Naive thymus-derived CD8-positive, alpha-beta T cell (primary cell): ENCODE data around the gene UGT1A7. TPM values are rescaled to one million over a fixed set of nuclear protein-coding genes. Genes with fewer than 3 reads are reported as not detected.
A peak's percentile ranks its signal among the peaks of the same experiment; 100 is the strongest.
"Not testable (repeated sequence)": the region's sequence is repeated elsewhere in the genome, so short reads cannot be mapped to it uniquely, and the experiment has no call there.

Experiments used
- ATAC-seq, 2 donors: fragments of 150-1000 bp; cut with Tn5 transposase in 1 of 2; sonication (Bioruptor Pico), chemical (Tn5 transposase) in 1 of 2; 1 replicate in 1 of 2; 2 replicates in 1 of 2; pipeline ENCODE4 v1.10.0; 2021; ENCODE audit warnings: mild to moderate bottlenecking in 2 of 2, moderate library complexity in 2 of 2
- POLR2A ChIA-PET: fragments of 350-600 bp; sonication (Branson Sonifier 250); formaldehyde crosslinking; loops from one replicate; lab custom pipeline; 2021; ENCODE audit warnings: antibody characterized with exemption; lab: Charles Lee
- DNase-seq, 10 donors: peaks; one replicate each; pipeline versions ENCODE4 v3.0.0 to v3.0.0-alpha.2; 2020 to 2022
- H3K27ac Mint-ChIP-seq, 10 donors: one replicate each; pipeline ENCODE4 v1.8.0; 2020 to 2022; ENCODE audit warnings: mild to moderate bottlenecking in 10 of 10, mixed read lengths in 10 of 10, moderate library complexity in 4 of 10, inconsistent platforms in 1 of 10
- H3K27me3 Mint-ChIP-seq, 5 donors: one replicate each; pipeline ENCODE4 v1.8.0; 2021 to 2022; ENCODE audit warnings: mixed read lengths in 5 of 5
- H3K36me3 Mint-ChIP-seq, 3 donors: one replicate each; pipeline ENCODE4 v1.8.0; 2020 to 2022; ENCODE audit warnings: mixed read lengths in 3 of 3, mild to moderate bottlenecking in 2 of 3, inconsistent platforms in 1 of 3
- H3K4me1 Mint-ChIP-seq, 4 donors: one replicate each; pipeline ENCODE4 v1.8.0; 2021 to 2022; ENCODE audit warnings: mixed read lengths in 4 of 4
- H3K4me3 Mint-ChIP-seq, 10 donors: one replicate each; pipeline ENCODE4 v1.8.0; 2020 to 2022; ENCODE audit warnings: mild to moderate bottlenecking in 10 of 10, mixed read lengths in 10 of 10, moderate library complexity in 6 of 10, inconsistent platforms in 1 of 10
- H3K9me3 Mint-ChIP-seq, 9 donors: one replicate each; pipeline ENCODE4 v1.8.0; 2020 to 2022; ENCODE audit warnings: mixed read lengths in 9 of 9, mild to moderate bottlenecking in 3 of 9, inconsistent platforms in 1 of 9, moderate library complexity in 1 of 9
- polyA plus RNA-seq, 3 donors: library from polyadenylated mRNA; unstranded; fragments of 300-500 nt; fragmentation: Illumina TruSeq; gene quantifications; one replicate each; pipeline ENCODE4 v1.2.3, GENCODE V29; 2021
- total RNA-seq, 8 experiments: library from RNA in 2 of 8; stranded (reverse) in 2 of 8; gene quantifications; one replicate each; pipeline ENCODE4 v1.2.3 and lab custom pipeline; 2021 to 2026

UGT1A7 gene
- total RNA-seq (not detected), polyA plus RNA-seq (not detected), total RNA-seq (lab: John Stamatoyannopoulos, UW) (0 to 0.09 (median 0) reads per million in 6 experiments)

DNA sequence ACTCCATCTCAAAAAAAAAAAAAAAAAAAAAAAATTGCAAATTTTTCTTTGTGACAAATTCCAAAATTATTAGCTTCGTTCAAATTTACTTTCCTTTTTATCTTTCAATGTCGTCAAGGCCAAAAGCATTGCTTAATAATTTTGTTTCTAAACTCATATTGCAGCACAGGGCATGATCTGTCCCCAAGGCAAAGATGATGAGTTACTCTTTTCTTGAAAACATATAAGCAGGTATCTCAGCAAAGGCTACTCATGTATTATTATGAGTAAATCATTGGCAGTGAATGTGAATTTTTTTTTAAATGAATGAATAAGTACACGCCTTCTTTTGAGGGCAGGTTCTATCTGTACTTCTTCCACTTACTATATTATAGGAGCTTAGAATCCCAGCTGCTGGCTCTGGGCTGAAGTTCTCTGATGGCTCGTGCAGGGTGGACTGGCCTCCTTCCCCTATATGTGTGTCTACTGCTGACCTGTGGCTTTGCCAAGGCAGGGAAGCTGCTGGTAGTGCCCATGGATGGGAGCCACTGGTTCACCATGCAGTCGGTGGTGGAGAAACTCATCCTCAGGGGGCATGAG lies at the start of gene UGT1A7:
Gene UGT1A7, plus strand, starts transcription at position 381 of the 579 bp plus-strand sequence. Its CDS starts 37 bp downstream, at position 418.
- no peak for ATAC-seq
- Mint-ChIP-seq H3K9me3 (peaks cover 0 to 2% (median 0%) of the 10 kb centered on the region in 9 donors), H3K4me3 (no peak within 1 kb of the TSS), H3K36me3 (no peaks in the 10 kb centered on the region), H3K4me1 (peaks cover 0 to 5% (median 0%) of the 10 kb centered on the region in 4 donors), H3K27ac (no peak within 1 kb of the TSS), H3K27me3 (peaks cover 6 to 15% (median 10%) of the 10 kb centered on the region in 5 donors)
- POLR2A ChIA-PET = no interaction called here
- DNase-seq = no peak

DNA sequence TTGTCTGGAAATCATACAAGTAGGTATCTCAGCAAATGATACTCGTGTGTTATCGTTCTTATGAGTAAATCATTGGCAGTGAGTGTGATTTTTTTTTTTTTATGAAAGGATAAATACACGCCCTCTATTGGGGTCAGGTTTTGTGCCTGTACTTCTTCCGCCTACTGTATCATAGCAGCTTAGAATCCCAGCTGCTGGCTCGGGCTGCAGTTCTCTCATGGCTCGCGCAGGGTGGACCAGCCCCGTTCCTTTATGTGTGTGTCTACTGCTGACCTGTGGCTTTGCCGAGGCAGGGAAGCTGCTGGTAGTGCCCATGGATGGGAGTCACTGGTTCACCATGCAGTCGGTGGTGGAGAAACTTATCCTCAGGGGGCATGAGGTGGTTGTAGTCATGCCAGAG lies 45.4 kb upstream of the UGT1A7 start, which contains the start of gene UGT1A10:
Gene UGT1A10, plus strand, starts transcription at position 143 of the 400 bp plus-strand sequence. Its CDS starts 75 bp downstream, at position 218.
- POLR2A ChIA-PET, H3K36me3 Mint-ChIP-seq, DNase-seq, H3K9me3 Mint-ChIP-seq, ATAC-seq, H3K4me3 Mint-ChIP-seq: not testable (repeated sequence)
- Mint-ChIP-seq H3K4me1 (peaks cover 0 to 21% (median 10%) of the 10 kb centered on the region in 4 donors), H3K27me3 (peaks cover 10 to 40% (median 28%) of the 10 kb centered on the region in 5 donors), H3K27ac (peak within 1 kb of the TSS in 1 of 10 donors; percentile 53)

DNA sequence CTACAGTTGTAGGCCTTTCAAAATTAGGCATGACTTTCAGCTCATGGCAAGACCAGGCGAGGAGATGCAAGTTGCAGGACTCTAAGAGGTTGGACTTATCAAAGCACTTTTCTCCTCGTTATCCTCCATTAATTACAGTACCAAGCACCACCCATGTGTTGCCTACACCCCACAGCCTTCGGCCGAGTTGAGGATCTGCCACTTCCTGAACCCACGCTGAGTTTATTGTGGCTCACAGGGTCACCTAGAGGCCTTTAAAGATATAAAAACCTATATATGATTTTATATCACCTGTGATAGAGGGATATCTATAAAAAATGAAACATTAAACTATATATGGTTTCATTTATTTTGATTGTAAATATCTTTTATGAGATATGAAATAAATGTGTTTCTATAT lies 42.9 kb upstream of the UGT1A7 start:
- DNase-seq = no peak
- POLR2A ChIA-PET = no interaction called here
- H3K9me3 Mint-ChIP-seq = peaks cover 0 to 8% (median 5%) of the 10 kb centered on the region in 9 donors
- peaks cover 0 to 21% (median 10%) of the 10 kb centered on the region in 4 donors for H3K4me1 Mint-ChIP-seq
- H3K4me3 Mint-ChIP-seq = no peak overlapping the region
- no peak overlapping the region for H3K27ac Mint-ChIP-seq
- no peak for ATAC-seq
- H3K27me3 Mint-ChIP-seq = peaks cover 8 to 30% (median 23%) of the 10 kb centered on the region in 5 donors
- H3K36me3 Mint-ChIP-seq = peaks cover 0 to 3% (median 0%) of the 10 kb centered on the region in 3 donors

DNA sequence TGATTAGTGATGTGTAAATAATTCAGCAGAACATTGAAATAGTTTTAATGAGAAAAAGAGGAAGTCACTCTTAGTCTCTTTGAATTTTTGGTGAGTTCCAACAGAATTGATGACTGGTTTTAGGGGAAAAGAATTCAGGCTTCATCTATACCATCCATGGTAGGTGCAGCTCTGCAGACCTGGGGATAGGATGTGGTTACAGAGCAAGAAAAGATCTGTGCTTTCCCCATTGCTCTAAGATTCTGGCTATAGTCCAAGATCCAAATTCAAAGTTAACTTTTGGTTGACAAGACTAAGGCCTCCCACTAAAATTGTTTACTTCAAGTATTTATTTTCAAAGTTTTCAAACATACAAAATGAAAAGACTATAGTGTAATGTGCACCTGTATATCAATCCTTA lies 41.8 kb upstream of the UGT1A7 start:
- ATAC-seq (peak; percentile 44 to 75), DNase-seq (peak in 4 of 10 donors; percentile 2 to 42 (median 24))
- Mint-ChIP-seq H3K4me1 (peaks cover 0 to 21% (median 10%) of the 10 kb centered on the region in 4 donors), H3K9me3 (peaks cover 0 to 10% (median 6%) of the 10 kb centered on the region in 9 donors), H3K27me3 (peaks cover 8 to 25% (median 20%) of the 10 kb centered on the region in 5 donors), H3K27ac (no peak overlapping the region), H3K36me3 (peaks cover 2 to 3% (median 3%) of the 10 kb centered on the region in 3 donors), H3K4me3 (no peak overlapping the region)
- POLR2A ChIA-PET = no interaction called here

DNA sequence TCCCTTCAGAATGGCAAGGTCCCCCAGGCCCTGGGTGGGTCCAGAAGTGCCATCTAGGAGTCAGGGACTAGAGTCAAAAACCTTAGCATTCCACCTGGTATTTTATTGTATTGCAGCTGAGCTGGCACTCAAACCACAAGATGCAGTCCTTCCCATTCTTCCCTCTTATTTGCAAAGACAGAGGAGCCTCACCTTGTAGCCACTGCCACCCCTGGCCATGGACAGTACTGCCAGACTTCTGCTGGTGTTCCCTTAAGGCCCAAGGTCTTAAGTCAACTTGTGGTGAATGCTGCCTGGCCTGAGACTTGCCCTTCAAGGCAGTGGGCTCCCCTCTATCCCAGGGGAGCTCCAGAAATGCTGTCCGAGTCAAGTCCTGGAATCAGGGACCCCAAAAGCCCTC lies 38.6 kb upstream of the UGT1A7 start:
- DNase-seq = no peak
- ATAC-seq = no peak
- Mint-ChIP-seq H3K27me3 (peaks cover 3 to 19% (median 8%) of the 10 kb centered on the region in 5 donors), H3K4me1 (peaks cover 0 to 21% (median 10%) of the 10 kb centered on the region in 4 donors), H3K36me3 (peaks cover 0 to 29% (median 16%) of the 10 kb centered on the region in 3 donors), H3K9me3 (peaks cover 0 to 39% (median 24%) of the 10 kb centered on the region in 9 donors), H3K4me3 (no peak overlapping the region), H3K27ac (no peak overlapping the region)
- POLR2A ChIA-PET = no interaction called here

DNA sequence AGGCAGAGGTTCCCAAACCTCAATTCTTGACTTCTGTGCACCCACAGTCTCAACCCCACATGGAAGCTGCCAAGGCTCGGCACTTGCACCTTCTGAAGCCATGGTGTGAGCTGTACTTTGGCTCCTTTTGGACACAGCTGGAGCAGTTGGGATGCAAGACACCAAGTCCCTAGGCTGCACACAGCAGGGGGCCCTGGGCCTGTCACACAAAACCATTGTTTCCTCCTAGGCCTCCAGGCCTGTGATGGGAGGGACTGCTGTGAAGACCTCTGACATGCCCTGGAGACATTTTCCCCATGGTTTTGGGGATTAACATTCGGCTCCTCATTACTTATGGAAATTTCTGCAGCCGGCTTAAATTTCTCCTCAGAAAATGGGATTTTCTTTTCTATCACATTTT lies 35.7 kb upstream of the UGT1A7 start:
- H3K27ac Mint-ChIP-seq, DNase-seq, ATAC-seq, H3K4me1 Mint-ChIP-seq, POLR2A ChIA-PET, H3K4me3 Mint-ChIP-seq: not testable (repeated sequence)
- peaks cover 0 to 29% (median 16%) of the 10 kb centered on the region in 3 donors for H3K36me3 Mint-ChIP-seq
- H3K9me3 Mint-ChIP-seq = peaks cover 0 to 39% (median 24%) of the 10 kb centered on the region in 9 donors
- peaks cover 3 to 27% (median 8%) of the 10 kb centered on the region in 5 donors for H3K27me3 Mint-ChIP-seq

DNA sequence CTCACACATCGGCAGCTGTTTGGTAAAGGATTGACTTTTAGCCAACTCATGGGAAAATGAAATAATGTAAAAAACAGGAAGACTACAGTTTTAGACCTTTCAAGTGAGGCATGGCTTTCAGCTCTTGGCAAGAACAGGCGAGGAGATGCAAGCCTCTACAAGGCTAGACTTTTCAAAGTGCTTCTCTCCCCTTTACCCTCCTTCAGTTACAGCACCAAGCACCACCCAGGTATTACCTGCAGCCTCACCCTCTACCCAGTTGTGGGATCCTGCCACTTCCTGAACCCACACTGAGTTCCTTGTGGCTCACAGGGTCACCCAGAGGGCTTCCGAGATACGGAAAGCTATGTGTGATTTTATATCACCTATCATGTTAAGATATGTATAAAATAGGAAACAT lies 30.7 kb upstream of the UGT1A7 start:
- Mint-ChIP-seq H3K27me3 (peaks cover 5 to 36% (median 6%) of the 10 kb centered on the region in 5 donors), H3K27ac (no peak overlapping the region), H3K4me1 (peaks cover 0 to 5% (median 0%) of the 10 kb centered on the region in 4 donors), H3K4me3 (no peak overlapping the region), H3K9me3 (peaks cover 0 to 19% (median 15%) of the 10 kb centered on the region in 9 donors), H3K36me3 (peaks cover 0 to 17% (median 10%) of the 10 kb centered on the region in 3 donors)
- DNase-seq (no peak), ATAC-seq (no peak)
- POLR2A ChIA-PET = no interaction called here

DNA sequence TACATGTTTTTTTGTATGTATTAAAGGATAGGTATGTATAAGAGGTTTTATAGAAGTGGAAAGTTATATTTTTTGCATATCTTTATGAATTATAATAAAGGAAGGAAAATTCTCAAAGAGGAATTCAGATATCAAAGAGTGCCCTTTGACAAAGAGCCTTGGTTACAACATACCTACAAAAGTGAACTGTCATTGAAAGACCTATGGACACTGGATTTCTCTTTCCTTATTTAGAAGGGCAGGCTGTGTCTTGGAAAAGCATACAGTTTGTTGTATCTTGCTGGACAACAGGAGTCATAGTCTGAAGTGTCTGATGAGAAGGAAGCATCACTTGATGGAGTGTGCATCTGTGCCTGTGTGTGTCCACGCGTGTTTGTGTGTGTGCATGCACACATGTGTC lies 30.3 kb upstream of the UGT1A7 start:
- POLR2A ChIA-PET = no interaction called here

DNA sequence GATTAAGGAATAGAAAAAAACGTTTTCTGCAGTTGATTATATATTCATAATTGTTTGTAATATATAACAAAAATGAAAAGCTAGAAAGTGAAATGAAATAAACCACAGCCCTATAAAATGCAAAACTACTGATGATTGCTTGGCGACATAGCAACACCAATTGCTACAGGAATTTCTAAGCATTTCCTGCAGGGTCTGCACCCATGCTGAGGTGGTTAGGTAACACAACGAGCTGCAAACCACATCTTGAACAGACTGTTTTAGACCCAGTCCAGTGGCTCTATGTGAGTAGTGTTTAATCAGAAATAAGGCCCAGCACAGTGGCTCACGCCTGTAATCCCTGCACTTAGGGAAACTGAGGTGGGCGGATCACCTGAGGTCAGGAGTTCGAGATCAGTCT lies 27.2 kb upstream of the UGT1A7 start:
- DNase-seq = no peak
- Mint-ChIP-seq H3K4me1 (peaks cover 0 to 5% (median 0%) of the 10 kb centered on the region in 4 donors), H3K36me3 (no peaks in the 10 kb centered on the region), H3K27ac (peak overlapping the region in 1 of 10 donors; percentile 33), H3K4me3 (no peak overlapping the region), H3K9me3 (no peaks in the 10 kb centered on the region), H3K27me3 (peaks cover 0 to 27% (median 3%) of the 10 kb centered on the region in 5 donors)
- ATAC-seq = no peak
- POLR2A ChIA-PET = no interaction called here

More for the DNA sequence above, 30.3 kb upstream of the UGT1A7 start:
- ATAC-seq (no peak), DNase-seq (no peak)
- H3K27me3 Mint-ChIP-seq = peaks cover 4 to 33% (median 6%) of the 10 kb centered on the region in 5 donors
- no peak overlapping the region for H3K4me3 Mint-ChIP-seq
- peaks cover 0 to 16% (median 12%) of the 10 kb centered on the region in 9 donors for H3K9me3 Mint-ChIP-seq
- no peak overlapping the region for H3K27ac Mint-ChIP-seq
- H3K36me3 Mint-ChIP-seq = peaks cover 0 to 14% (median 8%) of the 10 kb centered on the region in 3 donors
- H3K4me1 Mint-ChIP-seq = peaks cover 0 to 5% (median 0%) of the 10 kb centered on the region in 4 donors

DNA sequence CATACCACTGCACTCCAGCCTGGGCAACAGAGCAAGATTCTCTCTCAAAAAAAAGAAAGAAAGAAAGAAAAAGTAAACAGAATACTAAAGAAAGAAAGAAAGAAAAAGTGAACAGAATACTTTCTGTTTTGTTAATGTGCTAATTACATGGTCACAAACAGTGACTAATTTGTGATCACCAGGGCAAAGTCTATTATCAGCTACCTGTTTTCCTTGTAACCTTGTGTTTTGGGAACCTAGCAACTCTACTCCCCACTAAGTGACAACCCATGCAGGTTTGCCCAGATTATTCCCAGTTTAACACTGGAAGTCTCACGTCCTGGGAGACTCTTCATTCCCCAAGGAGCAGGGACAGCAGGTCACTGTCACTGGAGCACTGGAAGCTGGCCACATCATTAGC lies 26.7 kb upstream of the UGT1A7 start:
- POLR2A ChIA-PET = no interaction called here
- ATAC-seq (no peak), DNase-seq (no peak)
- Mint-ChIP-seq H3K27ac (peak overlapping the region in 2 of 10 donors; percentile 15 to 33), H3K36me3 (no peaks in the 10 kb centered on the region), H3K9me3 (no peaks in the 10 kb centered on the region), H3K27me3 (peaks cover under 1 to 32% (median 4%) of the 10 kb centered on the region in 5 donors), H3K4me1 (peaks cover 0 to 5% (median 0%) of the 10 kb centered on the region in 4 donors), H3K4me3 (no peak overlapping the region)

DNA sequence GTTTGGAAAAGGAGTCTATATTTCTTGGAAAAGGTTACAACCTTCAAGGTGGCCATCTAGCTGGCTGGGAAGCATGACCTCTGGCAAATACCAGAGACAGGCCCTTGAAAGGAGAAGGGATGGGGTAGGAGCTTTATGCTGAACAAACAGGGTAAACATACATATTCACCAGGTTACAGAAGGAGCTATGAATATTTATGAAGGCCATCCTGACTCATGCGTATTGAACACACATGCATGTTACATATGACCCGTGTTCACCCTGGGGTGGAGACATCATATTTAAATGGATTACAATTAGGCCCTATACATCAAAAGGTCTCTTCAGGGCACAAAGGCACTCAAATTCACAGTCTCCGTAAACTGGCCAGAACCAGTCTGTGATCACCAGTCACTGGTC lies 25.8 kb upstream of the UGT1A7 start:
- POLR2A ChIA-PET, H3K27ac Mint-ChIP-seq, H3K4me3 Mint-ChIP-seq, DNase-seq, H3K36me3 Mint-ChIP-seq, H3K9me3 Mint-ChIP-seq, H3K4me1 Mint-ChIP-seq, ATAC-seq: not testable (repeated sequence)
- peaks cover 3 to 27% (median 8%) of the 10 kb centered on the region in 5 donors for H3K27me3 Mint-ChIP-seq

DNA sequence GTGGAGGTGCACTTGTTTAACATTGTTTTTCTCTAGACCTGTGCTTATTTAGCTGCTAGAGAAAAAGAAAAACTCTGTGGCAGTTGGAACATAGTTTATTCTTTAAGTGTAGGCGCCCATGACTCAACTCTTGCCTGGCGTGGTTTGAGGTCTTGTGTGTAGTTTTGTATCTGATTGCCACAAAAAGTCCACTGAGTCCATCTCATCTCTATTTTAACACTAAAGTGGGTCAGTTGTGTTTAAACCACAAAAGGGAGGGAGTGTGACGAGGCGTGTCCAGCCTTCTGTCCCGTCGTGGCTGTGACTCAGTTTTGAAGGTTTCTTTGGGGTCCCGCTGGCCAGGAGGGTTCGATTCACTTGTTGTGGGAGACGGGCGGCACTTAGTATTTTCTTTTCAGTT lies 25.3 kb upstream of the UGT1A7 start:
- Mint-ChIP-seq H3K27me3 (peaks cover 3 to 27% (median 9%) of the 10 kb centered on the region in 5 donors), H3K4me3 (no peak overlapping the region), H3K36me3 (no peaks in the 10 kb centered on the region), H3K9me3 (peaks cover 0 to under 1% (median 0%) of the 10 kb centered on the region in 9 donors), H3K4me1 (peaks cover 0 to 5% (median 0%) of the 10 kb centered on the region in 4 donors), H3K27ac (no peak overlapping the region)
- POLR2A ChIA-PET = no interaction called here
- no peak for ATAC-seq
- DNase-seq = no peak

DNA sequence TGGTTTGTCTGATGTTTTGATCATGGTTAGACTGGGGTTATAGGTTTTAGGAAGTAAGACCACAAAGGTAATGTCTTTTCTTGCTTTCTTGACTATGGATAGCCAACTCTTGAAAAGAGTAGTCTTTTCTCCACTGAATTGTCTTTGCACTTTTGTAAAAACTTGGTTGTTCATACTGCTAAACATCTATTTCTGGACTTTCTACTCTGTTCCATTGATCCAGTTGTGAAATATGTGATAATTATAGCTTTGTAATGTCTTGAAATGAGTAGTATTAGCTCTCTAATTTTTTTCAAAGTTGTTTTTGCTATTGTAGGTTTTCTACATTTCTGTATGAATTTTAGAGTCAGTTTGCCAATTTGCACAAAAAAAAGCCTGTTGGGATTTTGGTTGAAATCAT lies 23.1 kb upstream of the UGT1A7 start:
- Mint-ChIP-seq H3K27ac (no peak overlapping the region), H3K36me3 (peaks cover 0 to 6% (median 0%) of the 10 kb centered on the region in 3 donors), H3K4me1 (peaks cover 0 to 5% (median 0%) of the 10 kb centered on the region in 4 donors), H3K9me3 (peaks cover 0 to 8% (median 3%) of the 10 kb centered on the region in 9 donors), H3K27me3 (peaks cover 4 to 29% (median 17%) of the 10 kb centered on the region in 5 donors), H3K4me3 (no peak overlapping the region)
- DNase-seq = no peak
- ATAC-seq = no peak
- POLR2A ChIA-PET = no interaction called here
